RWPE2 (cell line): ENCODE measurements around the gene TBC1D4.
A peak's percentile ranks its signal among the peaks of the same experiment; 100 is the strongest.
"Not testable (repeated sequence)": the region's sequence is repeated elsewhere in the genome, so short reads cannot be mapped to it uniquely, and the experiment has no call there.

Experiments used
- ATAC-seq: fragments of 200-7000 bp; cut with Tn5 transposase; 3 replicates; pipeline ENCODE4 v1.9.1; 2021; ENCODE audit warnings: low read depth
- DNase-seq: peaks from one replicate; pipeline ENCODE4 v3.0.0-alpha.2; 2020; ENCODE audit warnings: low spot score
- H3K27ac ChIP-seq: fragments of 450-650 bp; 2 replicates; pipeline ENCODE4 v1.5.1; 2017; ENCODE audit warnings: mild to moderate bottlenecking; ENCODE audit not compliant: poor library complexity, severe bottlenecking
- H3K27me3 ChIP-seq: fragments of 250-450 bp; sonication (Bioruptor Pico); 2 replicates; pipeline ENCODE4 v1.5.1; 2021; ENCODE audit warnings: mild to moderate bottlenecking, moderate library complexity; ENCODE audit not compliant: insufficient read depth, poor library complexity, severe bottlenecking
- H3K36me3 ChIP-seq: fragments of 250-450 bp; sonication (Bioruptor Pico); 2 replicates; pipeline ENCODE4 v1.5.1; 2020; ENCODE audit warnings: low read depth, mild to moderate bottlenecking, moderate library complexity
- H3K4me1 ChIP-seq: fragments of 250-450 bp; sonication (Bioruptor Pico); 2 replicates; pipeline ENCODE4 v1.5.1; 2021; ENCODE audit warnings: mild to moderate bottlenecking, moderate library complexity; ENCODE audit not compliant: insufficient read depth, poor library complexity, severe bottlenecking
- H3K4me3 ChIP-seq: fragments of 250-450 bp; sonication (Bioruptor Pico); 2 replicates; pipeline ENCODE4 v1.5.1; 2021; ENCODE audit warnings: mild to moderate bottlenecking, moderate library complexity; ENCODE audit not compliant: severe bottlenecking
- H3K9me3 ChIP-seq: fragments of 250-450 bp; sonication (Bioruptor Pico); 2 replicates; pipeline ENCODE4 v1.5.1; 2021; ENCODE audit warnings: mild to moderate bottlenecking, moderate library complexity; ENCODE audit not compliant: severe bottlenecking
- TF ChIP-seq, protein P1 (sequence below): fragments of 450-650 bp; IDR thresholded peaks from one replicate; pipeline ENCODE4 v1.5.1; 2017; ENCODE audit warnings: mild to moderate bottlenecking, moderate library complexity; ENCODE audit not compliant: poor library complexity, severe bottlenecking

Gene TBC1D4

GRCh38 chr13:75271846-75272245 is 210.1 kb downstream of the TBC1D4 start:
- Histone ChIP-seq H3K9me3 (no peaks in the 10 kb centered on the region), H3K4me3 (no peak overlapping the region), H3K36me3 (no peaks in the 10 kb centered on the region), H3K27me3 (no peaks in the 10 kb centered on the region), H3K27ac (no peak overlapping the region), H3K4me1 (no peaks in the 10 kb centered on the region)
- TF ChIP-seq, protein P1, sequence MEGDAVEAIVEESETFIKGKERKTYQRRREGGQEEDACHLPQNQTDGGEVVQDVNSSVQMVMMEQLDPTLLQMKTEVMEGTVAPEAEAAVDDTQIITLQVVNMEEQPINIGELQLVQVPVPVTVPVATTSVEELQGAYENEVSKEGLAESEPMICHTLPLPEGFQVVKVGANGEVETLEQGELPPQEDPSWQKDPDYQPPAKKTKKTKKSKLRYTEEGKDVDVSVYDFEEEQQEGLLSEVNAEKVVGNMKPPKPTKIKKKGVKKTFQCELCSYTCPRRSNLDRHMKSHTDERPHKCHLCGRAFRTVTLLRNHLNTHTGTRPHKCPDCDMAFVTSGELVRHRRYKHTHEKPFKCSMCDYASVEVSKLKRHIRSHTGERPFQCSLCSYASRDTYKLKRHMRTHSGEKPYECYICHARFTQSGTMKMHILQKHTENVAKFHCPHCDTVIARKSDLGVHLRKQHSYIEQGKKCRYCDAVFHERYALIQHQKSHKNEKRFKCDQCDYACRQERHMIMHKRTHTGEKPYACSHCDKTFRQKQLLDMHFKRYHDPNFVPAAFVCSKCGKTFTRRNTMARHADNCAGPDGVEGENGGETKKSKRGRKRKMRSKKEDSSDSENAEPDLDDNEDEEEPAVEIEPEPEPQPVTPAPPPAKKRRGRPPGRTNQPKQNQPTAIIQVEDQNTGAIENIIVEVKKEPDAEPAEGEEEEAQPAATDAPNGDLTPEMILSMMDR: no peak
- ATAC-seq (no peak), DNase-seq (no peak)

- ATAC-seq, H3K27ac ChIP-seq, H3K9me3 ChIP-seq, H3K4me1 ChIP-seq, H3K27me3 ChIP-seq, H3K36me3 ChIP-seq, DNase-seq, H3K4me3 ChIP-seq: not testable (repeated sequence)
Measured at GRCh38 chr13:75268481-75268880, 213.5 kb downstream of the TBC1D4 start.

- Histone ChIP-seq H3K9me3 (no peaks in the 10 kb centered on the region), H3K27me3 (no peaks in the 10 kb centered on the region), H3K36me3 (no peaks in the 10 kb centered on the region), H3K4me1 (no peaks in the 10 kb centered on the region), H3K4me3 (no peak overlapping the region), H3K27ac (no peak overlapping the region)
- no peak for ATAC-seq
- DNase-seq: no peak
- TF ChIP-seq, protein P1: no peak
Measured at GRCh38 chr13:75264611-75265010, 217.4 kb downstream of the TBC1D4 start.

GRCh38 chr13:75263741-75264407 is 218.1 kb downstream of the TBC1D4 start:
- ATAC-seq (no peak), DNase-seq (no peak)
- no peaks in the 10 kb centered on the region for H3K4me1 ChIP-seq

DNA sequence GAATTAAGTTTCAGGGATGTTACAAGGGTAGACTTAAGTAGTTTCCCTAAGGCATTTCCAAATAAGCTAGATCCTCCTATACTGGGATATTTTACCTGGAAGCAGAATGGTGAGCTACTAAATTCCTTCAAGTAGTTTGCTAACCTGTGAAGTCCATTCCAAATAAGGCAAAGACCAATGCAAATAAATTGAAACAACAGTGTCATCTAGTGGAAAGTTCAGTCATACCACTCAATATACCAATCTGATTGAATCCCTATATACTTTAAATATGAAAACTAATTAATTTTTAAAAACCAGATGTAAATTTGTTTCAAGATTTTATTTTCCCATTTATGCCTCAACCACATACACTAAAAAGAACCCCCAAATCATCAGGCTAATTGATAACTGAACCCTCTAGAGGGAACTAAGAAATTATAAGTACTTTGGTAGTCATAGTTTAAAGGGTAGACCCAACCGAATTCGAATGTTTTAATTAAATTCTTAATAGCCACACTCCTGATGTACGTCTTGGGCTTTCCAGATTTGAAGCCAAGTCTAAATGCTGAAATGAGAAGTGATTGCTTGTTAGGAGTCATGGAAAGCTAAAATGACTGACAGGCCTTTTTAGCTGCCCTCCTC is 223.7 kb downstream of the TBC1D4 start:
- ATAC-seq (peak; percentile 66), DNase-seq (no peak)

More at GRCh38 chr13:75263741-75264407, 218.1 kb downstream of the TBC1D4 start:
- Histone ChIP-seq H3K27ac (no peak overlapping the region), H3K36me3 (no peaks in the 10 kb centered on the region), H3K4me3 (no peak overlapping the region), H3K27me3 (no peaks in the 10 kb centered on the region), H3K9me3 (no peaks in the 10 kb centered on the region)
- TF ChIP-seq, protein P1: no peak

More for the DNA sequence above, 223.7 kb downstream of the TBC1D4 start:
- TF ChIP-seq, protein P1: peak; percentile 90
- Histone ChIP-seq H3K4me1 (no peaks in the 10 kb centered on the region), H3K36me3 (no peaks in the 10 kb centered on the region), H3K9me3 (no peaks in the 10 kb centered on the region), H3K27ac (no peak overlapping the region), H3K27me3 (no peaks in the 10 kb centered on the region), H3K4me3 (no peak overlapping the region)
